HepG2 (cell line): ENCODE data around the gene NSF.

Experiments used
- FOXK2 ChIP-seq: fragments of 450-650 bp; IDR thresholded peaks from 2 replicates; pipeline ENCODE4 v1.6.1; 2016
- RFX3 ChIP-seq: IDR thresholded peaks from 2 replicates; pipeline ENCODE4 v1.6.1; 2016; ENCODE audit warnings: missing biosample characterization, missing genetic modification reagents
- TBP ChIP-seq: sonication (generic); formaldehyde crosslinking; IDR thresholded peaks from 2 replicates; pipeline ENCODE4 v1.5.0; 2020; ENCODE audit warnings: missing genetic modification reagents
- TF ChIP-seq, protein P1 (sequence below): sonication (generic); formaldehyde crosslinking; IDR thresholded peaks from 2 replicates; pipeline ENCODE4 v1.4.0; 2020; ENCODE audit warnings: missing genetic modification reagents
- TF ChIP-seq, protein P2 (sequence below): sonication (generic); formaldehyde crosslinking; IDR thresholded peaks from 2 replicates; pipeline ENCODE4 v1.4.0; 2020; ENCODE audit warnings: missing genetic modification reagents

DNA sequence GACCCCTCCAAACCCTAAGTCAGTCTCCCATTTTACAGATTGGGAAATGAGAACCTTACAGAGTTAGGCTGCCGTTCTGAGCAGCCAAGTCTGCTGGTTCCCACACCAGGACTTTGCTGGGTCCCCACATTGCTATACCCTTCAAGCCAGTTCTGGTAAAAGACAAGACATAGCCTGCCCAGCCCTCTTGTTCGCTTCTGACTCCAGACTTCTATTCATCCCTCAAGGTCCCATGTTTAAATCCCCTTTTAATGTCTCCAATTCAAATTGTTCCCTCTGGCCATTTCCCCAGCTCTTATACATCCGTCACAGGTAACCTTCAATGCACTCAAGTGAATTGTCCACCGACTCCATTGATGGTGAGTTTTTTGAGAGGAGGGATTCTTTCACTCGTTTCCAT lies 197.8 kb downstream of the NSF start:
- TF ChIP-seq, protein P1, sequence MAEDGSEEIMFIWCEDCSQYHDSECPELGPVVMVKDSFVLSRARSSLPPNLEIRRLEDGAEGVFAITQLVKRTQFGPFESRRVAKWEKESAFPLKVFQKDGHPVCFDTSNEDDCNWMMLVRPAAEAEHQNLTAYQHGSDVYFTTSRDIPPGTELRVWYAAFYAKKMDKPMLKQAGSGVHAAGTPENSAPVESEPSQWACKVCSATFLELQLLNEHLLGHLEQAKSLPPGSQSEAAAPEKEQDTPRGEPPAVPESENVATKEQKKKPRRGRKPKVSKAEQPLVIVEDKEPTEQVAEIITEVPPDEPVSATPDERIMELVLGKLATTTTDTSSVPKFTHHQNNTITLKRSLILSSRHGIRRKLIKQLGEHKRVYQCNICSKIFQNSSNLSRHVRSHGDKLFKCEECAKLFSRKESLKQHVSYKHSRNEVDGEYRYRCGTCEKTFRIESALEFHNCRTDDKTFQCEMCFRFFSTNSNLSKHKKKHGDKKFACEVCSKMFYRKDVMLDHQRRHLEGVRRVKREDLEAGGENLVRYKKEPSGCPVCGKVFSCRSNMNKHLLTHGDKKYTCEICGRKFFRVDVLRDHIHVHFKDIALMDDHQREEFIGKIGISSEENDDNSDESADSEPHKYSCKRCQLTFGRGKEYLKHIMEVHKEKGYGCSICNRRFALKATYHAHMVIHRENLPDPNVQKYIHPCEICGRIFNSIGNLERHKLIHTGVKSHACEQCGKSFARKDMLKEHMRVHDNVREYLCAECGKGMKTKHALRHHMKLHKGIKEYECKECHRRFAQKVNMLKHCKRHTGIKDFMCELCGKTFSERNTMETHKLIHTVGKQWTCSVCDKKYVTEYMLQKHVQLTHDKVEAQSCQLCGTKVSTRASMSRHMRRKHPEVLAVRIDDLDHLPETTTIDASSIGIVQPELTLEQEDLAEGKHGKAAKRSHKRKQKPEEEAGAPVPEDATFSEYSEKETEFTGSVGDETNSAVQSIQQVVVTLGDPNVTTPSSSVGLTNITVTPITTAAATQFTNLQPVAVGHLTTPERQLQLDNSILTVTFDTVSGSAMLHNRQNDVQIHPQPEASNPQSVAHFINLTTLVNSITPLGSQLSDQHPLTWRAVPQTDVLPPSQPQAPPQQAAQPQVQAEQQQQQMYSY (CRISPR knock-in tag): no peak
- TF ChIP-seq, protein P2, sequence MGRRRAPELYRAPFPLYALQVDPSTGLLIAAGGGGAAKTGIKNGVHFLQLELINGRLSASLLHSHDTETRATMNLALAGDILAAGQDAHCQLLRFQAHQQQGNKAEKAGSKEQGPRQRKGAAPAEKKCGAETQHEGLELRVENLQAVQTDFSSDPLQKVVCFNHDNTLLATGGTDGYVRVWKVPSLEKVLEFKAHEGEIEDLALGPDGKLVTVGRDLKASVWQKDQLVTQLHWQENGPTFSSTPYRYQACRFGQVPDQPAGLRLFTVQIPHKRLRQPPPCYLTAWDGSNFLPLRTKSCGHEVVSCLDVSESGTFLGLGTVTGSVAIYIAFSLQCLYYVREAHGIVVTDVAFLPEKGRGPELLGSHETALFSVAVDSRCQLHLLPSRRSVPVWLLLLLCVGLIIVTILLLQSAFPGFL: no peak
- no peak for TF ChIP-seq RFX3 (CRISPR knock-in tag)
- TF ChIP-seq FOXK2: no peak
- no peak for TF ChIP-seq TBP (CRISPR knock-in tag)
